K562 (cell line): Measurements from ENCODE around the gene GORASP2. TPM values are rescaled to one million over a fixed set of nuclear protein-coding genes. Genes with fewer than 3 reads are reported as not detected.

Experiments used
- EHMT2 ChIP-seq: fragments of 450-650 bp; IDR thresholded peaks from 2 replicates; pipeline ENCODE4 v1.6.1; 2018; ENCODE audit warnings: antibody characterized with exemption
- ELF1 ChIP-seq: fragments of 200-800 bp; sonication (Bioruptor generic); IDR thresholded peaks from 2 replicates; pipeline ENCODE4 v1.6.1; 2016; ENCODE audit warnings: missing genetic modification characterization, missing compliant biosample characterization
- MTA3 ChIP-seq: fragments of 450-650 bp; formaldehyde crosslinking; IDR thresholded peaks from 2 replicates; pipeline ENCODE4 v1.6.1; 2017; ENCODE audit warnings: mild to moderate bottlenecking, borderline replicate concordance
- NFE2L1 ChIP-seq: fragments of 450-650 bp; IDR thresholded peaks from 2 replicates; pipeline ENCODE4 v1.6.1; 2016; ENCODE audit warnings: missing genetic modification characterization, low read depth, mild to moderate bottlenecking, missing compliant biosample characterization, moderate library complexity, borderline replicate concordance
- NFYB ChIP-seq: IDR thresholded peaks from 2 replicates; pipeline ENCODE4 v1.6.1; 2011; ENCODE audit warnings: mild to moderate bottlenecking, moderate library complexity; ENCODE audit not compliant: insufficient read length; ENCODE audit errors: extremely low read depth
- ZNF407 ChIP-seq: fragments of 450-650 bp; IDR thresholded peaks from 2 replicates; pipeline ENCODE4 v1.6.1; 2016; ENCODE audit warnings: low read depth
- polyA plus RNA-seq, 8 experiments: library from polyadenylated mRNA; depleted of rRNA in 4 of 8; stranded (reverse) in 5 of 8; unstranded in 3 of 8; fragments of >200 nt; fragmentation: Nextera tagmentation in 2 of 8; fragmentation: Illumina TruSeq in 1 of 8; extraction: Ambion mirVana in 2 of 8; extraction: Trizol in 1 of 8; gene quantifications; 2 replicates each; pipeline versions ENCODE4 v1.2.1 to v1.2.3, GENCODE V29; 2011 to 2014; ENCODE audit warnings: inconsistent platforms in 1 of 8, missing spikeins in 1 of 8
- total RNA-seq, 7 experiments: library from RNA; depleted of rRNA in 6 of 7; stranded (reverse); fragments of >200 nt in 6 of 7; fragmentation: Illumina TruSeq in 2 of 7; extraction: Trizol in 2 of 7; gene quantifications; 2 replicates each; pipeline versions ENCODE4 v1.2.1 to v1.2.3, GENCODE V29; 2011 to 2021; ENCODE audit warnings: low replicate concordance in 1 of 7

Gene GORASP2
- total and polyA plus RNA-seq, 9 of the 15 experiments (the other 6 are each of a cell fraction or from before 2014, with no cell fraction given): 27.4 to 180 (median 59.6) TPM

- TF ChIP-seq NFYB: no peak
- no peak for TF ChIP-seq EHMT2
- TF ChIP-seq ELF1 (tag): no peak
- TF ChIP-seq MTA3: 0 out of 2 replicates have a peak, but pooled peaks have one; percentile 21
- TF ChIP-seq ZNF407: no peak
- no peak for TF ChIP-seq NFE2L1 (tag)
Measured at GRCh38 chr2:170966648-170967396, 37.8 kb downstream of the GORASP2 start (continued).
